Stimulated activated CD4-positive, alpha-beta T cell treated with anti-CD3 and anti-CD28 coated beads, Interleukin-1b, Interleukin-23, amount 100 ng/mL, for 1 hour (primary cell): ENCODE results near the gene STC2.

ENCODE experiments used
- DNase-seq, 2 donors: peaks; one replicate each; pipeline ENCODE4 v3.0.0-alpha.2; 2020; ENCODE audit warnings: low read depth in 2 of 2

Gene STC2

DNA sequence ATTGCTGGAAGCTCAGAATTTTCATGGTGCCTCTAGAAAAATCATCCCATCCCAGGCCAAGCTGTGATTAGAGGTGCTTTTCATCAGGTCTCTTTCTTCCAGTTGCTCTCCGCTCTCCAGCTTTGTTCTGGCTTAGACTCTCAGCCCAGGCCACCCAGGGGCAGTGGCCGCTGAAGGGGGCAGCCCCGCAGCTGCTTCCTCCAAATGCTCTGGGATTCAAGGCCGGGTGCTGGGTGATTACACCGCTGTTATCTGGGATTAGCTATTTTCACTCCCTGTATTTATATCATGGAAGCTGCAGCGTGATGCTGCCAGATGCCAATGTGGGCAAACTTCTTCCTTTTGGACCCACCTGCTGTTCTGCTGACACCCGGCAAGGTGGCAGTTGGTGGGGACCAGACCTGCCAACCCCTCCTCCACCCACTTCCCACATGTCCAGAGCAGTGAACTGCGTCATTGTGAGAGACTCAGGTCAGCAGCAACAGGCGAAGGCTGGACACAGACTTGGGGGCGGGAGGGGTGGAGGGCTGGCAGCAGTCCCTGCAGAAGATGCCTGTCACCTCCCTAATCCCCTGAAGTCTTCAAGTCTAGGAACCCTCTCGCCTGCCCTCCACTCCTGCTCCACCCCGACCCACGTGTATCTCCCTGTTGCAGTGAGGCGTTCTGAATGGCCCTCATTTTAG, 59.3 kb downstream of the STC2 start:
- no peak for DNase-seq

GRCh38 chr5:173265433-173265832, 62.8 kb downstream of the STC2 start:
- no peak for DNase-seq
